ENCODE data around the gene SELENOO.

Gene SELENOO

DNA sequence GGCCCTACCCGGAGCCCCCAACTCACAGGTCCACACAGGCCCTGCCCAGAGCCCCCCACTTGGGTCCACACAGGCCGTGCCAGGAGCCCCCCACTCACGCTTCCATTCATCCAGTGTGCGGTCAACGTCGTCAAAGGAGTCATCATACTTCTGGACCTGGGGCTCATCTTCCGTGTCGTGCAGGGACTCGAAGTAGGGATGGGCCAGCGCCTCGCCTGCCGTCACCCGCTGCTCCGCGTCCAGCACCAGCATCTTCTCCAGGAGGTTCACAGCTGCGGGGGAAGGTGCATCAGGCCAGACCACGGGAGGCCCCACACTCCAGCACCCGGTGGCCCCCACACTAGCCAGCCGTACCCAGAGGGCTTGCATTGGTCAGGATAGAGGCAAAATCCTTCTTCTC, 54.3 kb downstream of the SELENOO start:
- no peak for DNase-seq (ENCODE audit: low read depth)

DNA sequence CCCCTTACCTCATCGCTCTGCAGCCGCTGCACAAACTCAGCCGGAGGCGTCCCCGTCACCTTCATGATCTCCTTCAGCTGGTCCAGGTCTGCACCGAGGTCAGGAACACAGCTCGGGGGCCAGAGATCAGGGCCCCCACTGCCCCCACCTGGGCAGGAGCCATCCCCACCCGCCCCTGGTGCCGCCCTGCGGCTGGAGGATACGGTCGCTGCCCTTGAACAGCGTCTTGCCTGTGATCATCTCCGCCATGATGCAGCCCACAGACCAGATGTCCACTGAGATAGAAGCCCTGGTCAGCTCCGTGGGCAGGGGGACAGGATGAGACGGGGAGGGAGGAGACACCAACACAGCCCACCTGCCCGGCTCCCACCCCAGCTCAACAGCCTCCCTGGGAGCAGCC, 54.8 kb downstream of the SELENOO start:
- no peak for DNase-seq (ENCODE audit: low read depth)

DNA sequence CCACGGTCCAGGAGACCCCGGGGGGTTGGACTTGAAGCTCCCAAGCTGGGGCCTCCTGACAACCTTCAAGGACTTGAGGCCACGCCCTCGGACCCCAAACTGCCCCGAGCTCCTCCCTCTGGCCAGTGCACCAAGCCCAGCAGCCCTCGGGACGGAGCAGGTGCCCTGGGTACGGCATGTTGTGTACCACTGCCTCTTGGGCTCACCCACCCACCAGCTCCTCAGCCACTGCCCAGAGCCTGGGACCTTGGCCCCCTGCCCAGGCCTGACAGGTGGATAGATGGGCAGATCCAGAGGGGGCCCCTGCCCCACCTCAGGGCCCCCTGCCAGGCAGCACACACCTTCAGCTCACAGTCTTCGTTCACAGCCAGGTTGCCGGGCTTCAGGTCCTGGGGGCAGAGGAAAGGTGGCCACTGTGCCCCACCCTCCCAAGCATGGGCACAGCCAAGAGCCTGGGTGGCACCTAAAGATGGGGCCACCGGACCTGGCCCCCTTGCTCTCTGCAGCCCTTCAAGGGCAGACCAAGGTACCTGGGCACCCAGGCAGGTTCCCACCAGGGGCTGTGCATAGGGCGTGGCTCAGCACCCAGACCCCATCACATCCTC, 55.5 kb downstream of the SELENOO start:
- DNase-seq (ENCODE audit: low read depth) = no peak

DNA sequence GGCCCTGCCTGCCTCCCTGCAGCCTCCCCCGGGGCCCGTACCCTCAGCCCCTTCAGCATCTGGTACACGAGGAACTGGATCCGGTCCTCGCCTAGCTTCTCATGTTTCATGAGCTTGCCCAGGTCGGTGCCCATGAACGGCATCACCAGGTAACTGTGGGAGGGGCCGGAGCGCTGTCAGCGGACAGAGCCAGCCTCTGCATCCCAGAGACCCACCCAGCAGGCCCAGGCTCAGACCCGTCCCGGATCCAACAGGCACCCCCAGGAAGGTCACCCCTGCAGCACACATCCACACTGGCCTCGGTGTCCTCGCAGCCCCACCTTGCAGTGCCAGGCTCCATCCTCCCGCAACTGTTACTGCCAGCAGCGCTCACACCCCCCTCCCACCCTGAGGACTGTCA, 56.2 kb downstream of the SELENOO start:
- DNase-seq (ENCODE audit: low read depth) = no peak

DNA sequence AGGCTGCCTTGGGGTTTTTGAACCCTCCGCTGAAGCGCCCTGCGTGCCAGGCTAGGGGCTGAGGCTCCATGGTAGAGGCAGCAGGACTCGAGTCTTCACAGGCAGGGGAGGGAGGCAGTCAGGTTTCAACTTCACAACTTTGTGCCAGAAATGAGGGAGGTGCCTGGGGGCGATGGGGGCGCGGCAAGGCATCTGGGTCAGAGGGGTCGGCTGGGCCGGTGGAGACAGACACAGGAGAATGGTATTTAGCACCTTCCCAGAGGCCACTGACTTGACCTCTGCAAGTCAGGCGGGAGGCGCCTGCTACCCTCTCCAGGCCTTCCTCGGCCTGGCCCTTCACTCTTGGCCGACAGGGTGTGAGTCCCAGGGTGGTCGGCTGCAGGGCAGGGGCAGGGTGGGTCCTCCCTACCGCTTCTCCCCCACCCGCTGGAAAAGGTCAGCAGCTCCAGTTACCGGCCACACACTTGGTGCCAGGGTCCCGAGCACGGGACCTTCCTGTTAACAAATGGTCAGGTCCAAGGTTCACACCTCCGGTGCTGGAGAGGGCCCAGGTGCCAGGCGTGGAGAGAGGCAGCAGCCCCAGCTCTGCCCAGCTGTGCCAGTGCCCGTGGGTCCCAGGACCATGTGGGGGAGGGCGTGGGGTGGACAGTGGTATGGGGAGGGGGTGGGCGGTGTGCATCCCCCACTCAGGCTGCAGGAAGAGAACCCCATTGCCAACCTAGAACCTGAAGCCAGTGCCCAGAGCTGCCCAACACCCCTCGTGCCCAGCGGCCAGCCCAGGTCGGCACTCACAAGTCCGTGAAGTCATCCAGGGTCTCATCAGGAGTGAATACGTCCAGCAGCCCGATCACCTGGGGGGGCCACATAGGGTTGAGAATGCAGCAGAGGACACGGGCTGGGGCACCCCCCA, 56.9 kb downstream of the SELENOO start:
- DNase-seq (ENCODE audit: low read depth) = no peak

DNA sequence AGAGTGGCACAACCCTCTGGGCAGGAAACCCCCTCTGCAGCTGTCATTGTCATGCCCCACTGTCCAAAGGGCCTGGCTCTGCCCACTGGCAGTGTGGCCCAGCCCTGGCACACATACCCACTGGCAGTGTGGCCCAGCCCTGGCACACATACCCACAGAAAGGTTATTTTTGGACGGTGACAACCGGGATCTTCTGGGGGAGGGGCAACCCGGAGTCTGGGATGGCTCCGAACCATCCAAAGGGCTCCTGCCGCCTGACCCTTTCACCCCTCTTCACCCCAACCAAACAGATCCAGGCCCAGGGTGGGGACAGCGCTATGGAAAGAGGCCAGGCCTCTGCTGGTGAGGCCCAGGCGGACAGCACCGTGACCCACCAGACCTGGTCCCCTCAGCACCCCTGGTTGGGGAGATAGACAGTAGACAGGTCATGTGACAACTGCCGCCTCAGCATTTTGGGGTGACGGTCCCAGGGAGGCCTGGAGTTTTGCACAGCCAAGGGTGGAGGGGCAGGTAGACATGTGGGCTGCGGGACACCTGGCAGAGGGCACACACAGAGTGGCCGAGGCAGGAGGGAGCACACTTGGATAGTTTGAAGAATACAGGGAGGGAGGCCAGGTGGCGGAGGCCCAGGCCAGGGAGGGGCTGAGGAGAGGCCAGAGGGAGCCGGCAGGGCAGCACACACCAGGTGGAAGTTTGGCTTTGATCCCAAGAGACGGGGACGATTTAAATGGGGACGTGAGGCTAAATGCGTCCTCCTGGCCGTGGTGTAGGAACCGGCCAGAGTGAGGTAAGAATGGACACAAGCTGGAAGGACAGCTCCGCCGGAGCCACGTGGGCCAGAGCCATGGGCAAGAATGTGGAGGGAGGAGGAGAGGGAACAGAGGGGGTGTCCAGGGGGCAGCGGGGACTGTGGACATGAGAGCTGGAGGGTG, 57.8 kb downstream of the SELENOO start:
- no peak for DNase-seq (ENCODE audit: low read depth)

DNA sequence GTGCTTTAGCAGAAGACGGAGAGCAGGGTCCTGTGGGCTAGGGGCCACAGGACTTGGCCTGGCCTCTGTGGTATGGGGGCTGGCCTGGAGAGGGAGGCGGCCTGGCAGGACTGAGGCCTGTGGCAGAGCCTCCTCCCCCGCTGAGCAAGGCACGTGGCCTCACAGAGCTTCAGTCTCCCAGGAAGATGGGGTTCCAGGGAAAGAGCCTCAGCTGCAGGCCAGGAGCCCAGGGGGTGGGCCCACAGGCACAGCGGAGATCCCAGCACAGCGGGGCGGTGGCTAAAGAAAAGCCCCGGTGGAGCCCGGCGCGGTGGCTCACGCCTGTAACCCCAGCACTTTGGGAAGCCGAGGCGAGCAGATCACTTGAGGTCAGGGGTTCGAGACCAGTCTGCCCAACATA, 58.5 kb downstream of the SELENOO start:
- DNase-seq (ENCODE audit: low read depth) = no peak

DNA sequence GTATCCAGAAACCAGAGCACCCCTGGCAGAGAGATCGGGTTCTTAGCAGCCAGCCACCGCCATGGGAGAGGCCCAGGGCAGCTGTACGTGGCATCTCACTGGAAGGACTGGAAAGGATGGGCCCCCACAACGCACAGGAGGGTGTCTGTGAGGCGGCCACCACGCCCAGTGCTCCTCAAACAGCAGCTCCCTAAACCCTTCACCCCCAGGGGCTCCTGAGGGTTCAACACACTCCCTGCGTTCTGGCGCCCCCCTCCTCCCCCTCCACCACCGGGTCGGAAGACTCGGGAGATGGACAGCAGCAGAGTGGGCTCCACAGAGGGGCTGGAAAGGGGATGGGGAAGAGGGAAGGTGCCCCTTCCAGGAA, 59.6 kb downstream of the SELENOO start:
- DNase-seq (ENCODE audit: low read depth) = no peak

DNA sequence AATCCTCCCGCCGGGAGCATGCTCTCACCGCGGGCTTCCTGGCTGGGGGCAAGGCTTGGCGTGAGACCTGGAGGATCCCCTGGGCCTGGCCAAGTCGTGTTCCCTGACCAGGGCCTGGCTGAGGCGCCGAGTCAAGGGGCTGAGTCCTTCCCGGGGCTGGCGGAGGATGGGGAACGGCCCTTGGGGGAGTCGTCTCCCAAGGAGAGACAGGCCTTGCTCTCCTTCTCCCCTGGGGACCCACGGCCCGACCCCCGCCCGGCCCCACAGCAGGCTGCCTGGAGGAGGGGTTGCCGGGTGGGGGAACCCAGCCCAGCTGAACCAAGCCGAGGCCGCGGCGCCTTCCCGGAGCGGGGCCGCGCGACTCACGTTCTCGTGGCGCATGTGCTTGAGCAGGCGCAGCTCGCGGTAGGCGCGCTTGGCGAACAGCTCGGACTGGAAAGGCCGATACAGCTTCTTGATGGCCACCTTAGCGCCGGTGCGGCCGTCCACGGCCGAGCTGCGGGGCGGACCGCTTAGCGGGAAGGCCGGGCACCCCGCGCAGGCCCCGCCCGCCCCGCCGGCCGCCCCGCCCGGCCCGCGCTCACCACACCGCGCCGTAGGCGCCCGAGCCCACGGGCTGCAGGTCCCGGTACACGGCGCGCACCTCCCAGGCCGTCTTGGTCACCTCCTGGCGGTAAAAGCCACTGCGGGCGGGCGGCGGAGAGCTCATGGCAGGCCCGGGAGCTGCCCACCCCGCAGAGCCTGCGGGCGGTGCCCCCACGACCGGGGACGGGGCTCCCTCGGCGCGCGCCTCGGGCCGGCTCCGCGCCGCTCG, 60.2 kb downstream of the SELENOO start:
- DNase-seq (ENCODE audit: low read depth) = no peak

DNA sequence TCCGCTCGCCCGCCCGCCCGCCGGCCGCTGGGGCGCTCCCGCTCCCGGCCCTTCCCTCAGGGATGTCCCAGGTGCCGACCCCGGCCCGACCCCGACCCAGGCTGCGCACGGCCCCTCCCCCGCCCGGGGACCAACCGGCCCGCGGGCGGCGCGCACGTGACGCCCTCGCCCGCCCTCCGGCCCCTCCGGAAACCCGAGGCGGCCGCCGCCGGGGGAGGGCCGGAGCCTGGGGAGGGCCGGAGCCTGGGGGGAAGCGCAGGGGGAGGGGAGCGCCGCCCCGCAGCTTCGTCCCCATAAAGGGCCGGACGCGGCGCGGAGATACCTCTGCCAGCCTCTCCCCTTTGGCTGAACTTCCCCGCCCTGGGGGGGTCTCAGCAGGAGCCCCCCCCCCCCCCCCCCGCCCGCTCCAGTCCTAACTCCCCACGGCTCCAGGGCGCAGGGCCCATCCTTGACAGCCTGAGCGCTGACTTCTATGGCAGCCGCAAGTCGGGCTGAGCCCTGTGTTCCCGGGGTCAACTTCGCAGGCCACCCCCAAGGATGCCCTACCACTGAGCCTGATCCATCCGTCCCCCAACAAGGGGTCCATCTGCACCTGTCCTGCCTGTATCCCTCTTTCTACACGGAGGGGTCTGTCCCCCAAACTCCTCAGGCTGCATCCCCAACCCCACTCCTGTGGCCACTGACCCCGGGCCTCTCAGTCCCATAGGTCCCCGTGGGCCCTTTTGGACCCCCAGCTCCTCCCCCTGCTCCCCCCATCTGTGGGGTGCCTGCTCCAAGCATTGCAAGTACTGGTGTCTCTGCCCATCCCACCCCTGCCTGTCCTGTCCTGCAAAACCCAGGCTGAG, 61.0 kb downstream of the SELENOO start, which contains the start of gene MAPK12:
MAPK12 (minus strand) TSS at position 69 of the 845 bp plus-strand sequence. CDS start 174 bp downstream, outside the sequence.
- no peak for DNase-seq (ENCODE audit: low read depth)

DNA sequence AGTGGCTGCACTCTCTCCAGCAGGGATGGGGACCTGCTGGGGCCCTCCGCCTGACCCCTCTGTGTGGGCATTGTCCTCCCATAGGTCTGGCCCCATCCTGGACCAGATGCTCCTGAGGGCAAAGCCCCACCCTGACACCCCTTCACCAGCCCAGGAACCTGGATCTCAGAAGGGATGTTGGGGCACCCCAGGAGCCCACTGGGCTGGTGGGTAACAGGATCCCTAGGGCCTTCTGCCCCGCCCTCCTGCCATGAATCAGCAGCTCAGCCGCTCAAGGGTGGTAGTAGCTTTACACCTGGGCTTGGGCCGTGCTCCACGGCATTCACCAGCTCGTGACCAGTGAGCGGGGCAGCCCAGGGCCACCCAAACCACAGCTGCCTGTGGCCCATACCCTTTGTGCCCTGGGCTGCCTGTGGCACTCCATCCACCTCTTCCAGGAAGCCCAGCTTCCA, 61.7 kb downstream of the SELENOO start:
- no peak for DNase-seq (ENCODE audit: low read depth)

DNA sequence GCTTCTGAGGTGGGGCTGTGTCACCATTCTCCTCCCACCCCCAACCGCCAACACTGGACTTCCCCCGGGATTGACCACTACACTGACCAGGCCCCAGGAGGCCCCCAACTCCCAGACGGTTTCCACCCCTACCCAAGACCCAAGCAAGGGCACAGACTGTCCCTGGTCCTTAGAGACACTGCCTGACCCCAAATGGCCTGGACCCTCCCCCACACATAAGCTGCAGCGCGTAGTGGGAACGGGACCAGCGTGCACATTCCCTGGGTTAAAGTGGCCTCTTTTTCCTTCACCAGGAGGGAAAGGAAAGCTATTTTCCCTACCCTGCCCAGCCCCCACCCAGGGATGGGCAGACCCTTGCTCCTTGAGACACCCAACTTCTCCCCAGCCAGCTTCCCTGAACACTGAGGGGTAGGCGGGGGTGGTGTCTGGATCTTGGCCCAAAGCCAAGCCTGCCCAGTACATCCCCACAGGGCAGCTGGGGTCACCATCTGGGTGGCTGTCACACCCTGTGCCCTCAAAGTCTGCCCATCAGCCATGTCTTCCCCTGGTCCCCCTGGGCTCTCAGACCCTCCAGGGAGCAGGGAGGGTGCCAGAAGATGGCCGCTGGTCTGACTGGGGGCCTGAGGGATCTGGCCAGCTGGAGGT, 62.3 kb downstream of the SELENOO start:
- DNase-seq (ENCODE audit: low read depth) = no peak

DNA sequence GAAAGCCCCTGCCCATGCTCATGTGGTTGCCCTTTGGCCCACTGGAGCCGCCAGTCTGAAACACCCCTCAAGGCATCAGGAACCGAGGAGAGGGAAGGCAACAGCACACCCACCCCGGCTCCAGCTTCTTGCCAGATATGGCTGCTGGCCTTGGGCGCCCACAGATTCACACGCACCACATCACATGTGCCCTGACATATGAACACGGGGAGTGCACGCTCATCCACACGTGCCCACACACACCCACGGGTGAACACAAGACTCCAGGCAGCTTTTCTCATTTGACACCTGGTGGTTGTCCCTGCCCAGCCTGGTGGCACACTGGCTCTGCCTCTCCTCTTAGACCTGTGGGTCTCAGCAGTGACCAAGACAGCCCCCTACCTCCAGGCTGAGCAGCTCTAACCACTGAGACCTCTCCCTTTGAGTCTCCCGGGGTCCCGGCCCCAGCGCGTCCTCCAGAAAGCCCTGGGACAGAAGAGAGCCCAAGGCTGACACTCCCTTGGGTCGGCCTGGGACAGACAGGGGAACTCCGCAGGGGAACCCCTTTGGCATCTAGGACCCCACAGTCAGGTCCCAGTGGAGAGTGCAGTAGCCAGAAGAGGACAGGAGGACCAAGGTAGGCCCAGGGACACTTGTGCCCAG, 63.4 kb downstream of the SELENOO start:
- DNase-seq (ENCODE audit: low read depth) = no peak

DNA sequence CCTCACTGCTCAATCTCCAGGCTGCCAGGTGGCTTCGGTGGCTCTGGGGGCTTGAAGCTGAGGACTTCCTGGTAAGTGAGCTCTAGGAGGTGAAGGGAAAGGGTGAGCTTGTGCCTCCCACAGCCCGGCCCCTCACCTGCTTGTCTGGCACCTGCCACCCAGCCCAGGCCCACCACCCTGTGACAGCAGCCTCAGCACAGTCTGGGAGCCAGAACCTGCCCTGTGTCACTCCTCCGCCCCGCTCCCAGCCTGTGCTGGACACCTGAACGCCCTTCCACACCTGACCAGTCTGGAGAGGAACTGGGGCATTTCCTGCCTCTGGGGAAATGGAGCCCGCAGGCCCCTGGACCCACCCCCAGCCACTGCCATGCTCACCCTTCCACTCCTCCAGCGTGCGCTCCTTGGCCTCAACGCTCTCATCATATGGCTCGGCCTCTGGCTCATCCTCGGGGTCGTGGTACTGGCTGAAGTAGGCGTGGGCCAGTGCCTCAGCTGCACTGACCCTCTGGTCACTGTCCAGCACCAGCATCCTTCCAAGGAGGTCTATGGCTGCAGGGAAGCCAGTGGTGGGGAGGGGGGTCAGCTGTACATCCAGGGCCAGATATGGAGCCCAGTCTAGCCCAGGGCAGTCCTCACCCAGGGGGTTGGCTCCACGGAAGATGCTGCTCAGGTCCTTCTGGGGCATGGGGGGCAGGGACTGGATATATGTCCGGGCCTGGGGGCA, 64.3 kb downstream of the SELENOO start:
- DNase-seq (ENCODE audit: low read depth) = no peak

DNA sequence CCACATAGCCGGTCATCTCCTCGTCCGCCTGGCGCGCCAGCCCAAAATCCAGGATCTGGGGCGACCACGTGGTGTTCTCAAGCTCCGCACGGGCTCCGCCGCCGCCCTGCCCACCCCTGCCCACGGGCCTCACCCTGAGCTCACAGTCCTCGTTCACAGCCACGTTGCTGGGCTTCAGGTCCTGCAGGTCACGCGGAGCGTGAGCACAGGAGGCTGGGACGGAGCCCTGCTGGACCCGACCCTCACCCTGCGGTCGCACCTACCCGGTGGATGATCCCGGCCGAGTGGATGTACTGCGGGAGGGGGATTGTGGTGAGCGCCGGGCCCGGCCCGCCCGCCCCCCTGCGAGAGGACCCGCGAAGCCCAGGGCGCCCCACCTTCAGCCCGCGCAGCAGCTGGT, 66.2 kb downstream of the SELENOO start:
- DNase-seq (ENCODE audit: low read depth) = no peak

Measured in activated T-cell treated with anti-CD3 and anti-CD28 coated beads for 1 hour (primary cell).